NCI-H1417 treated with DMSO at 0.1 percent for 48 hours (cell line): ENCODE results near the gene MTA2.
A peak's percentile ranks its signal among the peaks of the same experiment; 100 is the strongest.

Experiments used
- DNase-seq: peaks from one replicate; lab custom pipeline; 2025; lab: John Stamatoyannopoulos, UW

Gene MTA2

GRCh38 chr11:62612366-62613290 lies 11.0 kb upstream of the MTA2 start, which contains the start of the genes EML3 and ROM1:
TSS of gene EML3 (minus strand) at chr11:62612775. CDS start at chr11:62612457, 318 bp downstream.
TSS of gene ROM1 (plus strand) at chr11:62613257. CDS start at chr11:62613282, 25 bp downstream.
- no peak for DNase-seq

GRCh38 chr11:62611705-62612365 lies 10.2 kb upstream of the MTA2 start:
- no peak for DNase-seq

GRCh38 chr11:62610814-62611704 lies 9.4 kb upstream of the MTA2 start:
- DNase-seq, result no peak

GRCh38 chr11:62610403-62610802 lies 8.7 kb upstream of the MTA2 start:
- no peak for DNase-seq

- no peak for DNase-seq
These were observed 7.1 kb upstream of the MTA2 start for GRCh38 chr11:62608776-62609175.

- DNase-seq, result no peak
These were observed 6.0 kb upstream of the MTA2 start for GRCh38 chr11:62607714-62608113.

GRCh38 chr11:62605902-62606301 lies 4.2 kb upstream of the MTA2 start:
- no peak for DNase-seq

GRCh38 chr11:62605467-62605866 lies 3.8 kb upstream of the MTA2 start:
- no peak for DNase-seq

- DNase-seq, result no peak
These were observed 2.9 kb upstream of the MTA2 start for GRCh38 chr11:62604460-62605120.

- no peak for DNase-seq
These were observed 2.2 kb upstream of the MTA2 start for GRCh38 chr11:62603776-62604299.

- DNase-seq, result no peak
These were observed 1.4 kb upstream of the MTA2 start for GRCh38 chr11:62603072-62603408.

GRCh38 chr11:62602141-62603071 lies 741 bp upstream of the MTA2 start:
- peak; percentile 69 for DNase-seq

GRCh38 chr11:62601122-62601371 lies 618 bp downstream of the MTA2 start:
- no peak for DNase-seq

GRCh38 chr11:62600367-62601121 lies 1.1 kb downstream of the MTA2 start:
- DNase-seq, result no peak

GRCh38 chr11:62599901-62600300 lies 1.8 kb downstream of the MTA2 start:
- DNase-seq, result no peak

GRCh38 chr11:62599069-62599696 lies 2.5 kb downstream of the MTA2 start:
- no peak for DNase-seq

GRCh38 chr11:62595124-62595523 lies 6.5 kb downstream of the MTA2 start:
- no peak for DNase-seq

- no peak for DNase-seq
These were observed 8.1 kb downstream of the MTA2 start for GRCh38 chr11:62593434-62594044.

GRCh38 chr11:62592989-62593421 lies 8.7 kb downstream of the MTA2 start:
- no peak for DNase-seq
